M059J (cell line): ENCODE measurements around the gene IER5. TPM values are rescaled to one million over a fixed set of nuclear protein-coding genes. Genes with fewer than 3 reads are reported as not detected.

Source experiments
- DNase-seq: peaks from one replicate; pipeline ENCODE4 v3.0.0-alpha.2; 2012; ENCODE audit warnings: low read depth
- total RNA-seq: library from RNA; depleted of rRNA; stranded (reverse); fragments of >200 nt; shearing (Covaris generic); gene quantifications from 2 replicates; pipeline ENCODE4 v1.2.3, GENCODE V29; 2014

Gene IER5
- total RNA-seq, 1 experiment from 2014 or later: 28.0 TPM

- DNase-seq: no peak
Measured at GRCh38 chr1:181076852-181077251, 11.6 kb upstream of the IER5 start.

DNA sequence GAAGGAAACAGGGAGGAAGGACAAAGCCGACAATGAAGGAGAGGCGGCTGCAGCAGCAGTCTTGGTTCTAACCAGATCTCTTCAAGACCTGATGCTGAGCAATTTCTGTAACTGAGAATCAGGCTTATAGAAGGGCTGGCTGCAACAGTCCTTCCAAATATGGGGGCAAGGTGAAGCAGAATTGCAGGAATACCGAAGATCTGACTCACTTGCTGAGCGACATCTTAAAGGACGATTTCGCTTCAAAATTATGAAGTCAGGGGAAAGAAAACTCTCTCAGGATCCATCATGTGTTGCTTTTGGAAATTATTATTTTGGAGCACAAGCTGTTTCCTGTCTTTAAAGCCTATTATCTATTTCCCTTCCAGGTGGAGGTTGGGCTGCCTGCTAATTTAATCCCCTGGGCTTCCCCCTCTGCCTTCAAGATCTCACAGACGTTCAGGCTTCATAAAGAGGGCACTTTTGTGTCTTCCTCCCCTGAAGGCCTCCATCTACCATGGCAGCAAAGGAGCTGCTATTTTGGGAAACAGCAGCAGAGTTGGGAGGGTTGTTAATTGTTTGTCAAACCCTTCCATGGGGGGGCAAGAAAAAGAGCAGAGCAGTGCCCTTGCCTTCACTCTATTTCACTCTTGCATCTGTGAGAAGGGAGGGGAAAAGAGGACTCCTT, 10.8 kb upstream of the IER5 start:
- DNase-seq: peak; percentile 89

- DNase-seq: peak; percentile 52
Measured at GRCh38 chr1:181079382-181079781, 9.1 kb upstream of the IER5 start.

DNA sequence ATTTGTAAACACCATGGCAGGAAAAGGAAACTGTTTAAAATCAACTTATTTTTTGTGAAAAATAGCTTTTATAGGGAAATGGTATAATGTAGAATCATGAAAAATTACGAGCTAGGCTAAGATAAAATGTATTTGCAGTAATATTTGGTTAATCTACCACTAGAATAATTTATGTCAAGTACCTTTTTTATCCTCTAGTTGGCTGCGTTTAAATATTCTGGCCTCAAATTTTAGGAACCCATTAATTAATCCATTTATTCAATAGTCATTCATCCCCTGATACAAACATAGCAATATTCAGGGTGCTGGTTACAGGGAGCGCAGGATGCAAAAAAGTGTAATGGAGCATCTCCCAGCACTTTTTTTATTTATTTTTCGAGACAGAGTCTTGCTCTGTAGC, 8.6 kb upstream of the IER5 start:
- no peak for DNase-seq

DNA sequence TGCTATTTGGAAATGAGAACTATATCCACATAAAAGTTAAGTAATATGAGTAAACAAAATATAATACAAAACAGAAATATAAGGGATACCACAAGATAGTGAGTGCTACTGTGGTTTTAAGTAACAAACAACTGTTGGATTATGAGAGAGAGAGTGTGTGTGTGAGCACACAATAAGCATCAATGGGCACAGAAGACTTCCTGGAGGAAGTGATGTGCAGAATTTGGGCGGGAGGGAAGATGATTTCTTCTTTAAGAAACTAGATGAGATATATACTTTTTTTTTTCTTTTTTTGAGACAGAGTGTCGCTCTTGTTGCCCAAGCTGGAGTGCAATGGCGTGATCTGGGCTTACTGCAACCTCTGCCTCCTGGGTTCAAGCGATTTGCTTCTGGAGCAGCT, 7.9 kb upstream of the IER5 start:
- DNase-seq: no peak

GRCh38 chr1:181081395-181081794, 7.1 kb upstream of the IER5 start:
- DNase-seq: no peak

- peak; percentile 68 for DNase-seq
Measured at GRCh38 chr1:181083842-181084605, 4.5 kb upstream of the IER5 start.

- no peak for DNase-seq
Measured at GRCh38 chr1:181084606-181084969, 3.9 kb upstream of the IER5 start.

GRCh38 chr1:181086091-181086490, 2.4 kb upstream of the IER5 start:
- no peak for DNase-seq

- peak; percentile 86 for DNase-seq
Measured at GRCh38 chr1:181086926-181087325, 1.6 kb upstream of the IER5 start.

GRCh38 chr1:181087400-181087901, 1.0 kb upstream of the IER5 start:
- peak; percentile 68 for DNase-seq

DNA sequence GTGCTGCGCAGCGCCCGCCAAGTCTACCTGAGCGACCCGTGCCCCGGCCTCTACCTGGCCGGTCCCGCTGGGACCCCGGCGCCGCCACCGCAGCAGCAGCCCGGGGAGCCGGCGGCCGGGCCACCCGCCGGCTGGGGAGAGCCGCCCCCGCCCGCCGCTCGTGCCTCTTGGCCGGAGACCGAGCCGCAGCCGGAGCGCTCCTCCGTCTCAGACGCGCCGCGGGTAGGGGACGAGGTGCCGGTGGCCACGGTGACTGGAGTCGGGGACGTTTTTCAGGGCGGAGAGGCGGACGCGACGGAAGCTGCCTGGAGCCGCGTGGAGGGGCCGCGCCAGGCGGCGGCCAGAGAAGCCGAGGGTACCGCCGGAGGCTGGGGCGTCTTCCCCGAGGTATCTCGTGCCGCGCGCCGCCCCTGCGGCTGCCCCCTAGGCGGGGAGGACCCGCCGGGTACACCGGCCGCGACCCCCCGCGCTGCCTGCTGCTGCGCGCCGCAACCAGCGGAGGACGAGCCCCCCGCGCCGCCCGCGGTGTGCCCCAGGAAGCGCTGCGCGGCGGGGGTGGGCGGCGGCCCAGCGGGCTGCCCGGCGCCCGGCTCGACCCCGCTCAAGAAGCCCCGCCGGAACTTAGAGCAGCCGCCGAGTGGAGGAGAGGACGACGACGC, 646 bp downstream of the IER5 start:
- DNase-seq: no peak

- DNase-seq: peak; percentile 78
Measured at GRCh38 chr1:181089676-181090544, 1.4 kb downstream of the IER5 start.

DNA sequence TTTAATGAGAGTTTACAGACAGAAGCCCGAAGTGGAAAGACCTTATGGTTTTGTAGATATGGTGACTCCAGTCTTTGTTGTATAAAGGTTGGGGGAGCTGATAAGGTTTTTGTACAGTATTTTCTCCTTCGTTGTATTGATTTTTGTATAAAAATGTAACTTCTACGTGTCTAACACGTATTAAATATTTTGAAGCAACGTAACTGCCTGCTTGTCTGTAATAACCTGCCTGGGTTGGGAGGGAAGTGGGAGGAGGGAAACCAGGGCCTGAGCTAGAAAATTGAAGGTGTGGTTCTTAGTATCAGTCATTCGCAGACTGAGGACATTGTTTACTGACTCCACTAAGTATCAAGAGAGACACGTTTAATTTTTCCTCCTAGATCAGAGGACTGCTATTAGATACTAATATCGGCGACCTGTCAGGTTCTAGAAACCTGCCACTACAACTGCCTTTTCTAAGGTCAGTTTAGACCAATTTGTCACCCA, 2.2 kb downstream of the IER5 start:
- DNase-seq: peak; percentile 54

- no peak for DNase-seq
Measured at GRCh38 chr1:181091309-181092040, 3.0 kb downstream of the IER5 start.

DNA sequence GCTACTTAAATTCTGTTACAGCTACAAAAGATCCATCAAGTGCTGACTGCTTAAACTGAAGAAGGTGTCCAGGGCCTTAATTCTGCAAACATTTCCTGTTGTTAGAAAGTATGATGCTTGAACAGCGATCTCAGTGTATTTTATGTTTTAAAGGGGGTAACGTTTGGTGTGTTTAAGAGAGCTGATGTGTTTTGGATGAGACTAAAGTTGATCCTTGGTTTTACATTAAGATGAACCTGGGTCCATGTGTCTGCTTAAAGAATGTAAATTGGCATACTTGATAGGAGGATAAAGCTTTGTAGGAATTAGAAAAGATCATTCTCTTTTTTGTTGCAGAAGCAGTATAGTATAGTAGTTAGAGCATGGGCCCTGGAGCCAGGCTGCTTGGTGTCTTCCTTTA, 3.6 kb downstream of the IER5 start:
- no peak for DNase-seq

DNA sequence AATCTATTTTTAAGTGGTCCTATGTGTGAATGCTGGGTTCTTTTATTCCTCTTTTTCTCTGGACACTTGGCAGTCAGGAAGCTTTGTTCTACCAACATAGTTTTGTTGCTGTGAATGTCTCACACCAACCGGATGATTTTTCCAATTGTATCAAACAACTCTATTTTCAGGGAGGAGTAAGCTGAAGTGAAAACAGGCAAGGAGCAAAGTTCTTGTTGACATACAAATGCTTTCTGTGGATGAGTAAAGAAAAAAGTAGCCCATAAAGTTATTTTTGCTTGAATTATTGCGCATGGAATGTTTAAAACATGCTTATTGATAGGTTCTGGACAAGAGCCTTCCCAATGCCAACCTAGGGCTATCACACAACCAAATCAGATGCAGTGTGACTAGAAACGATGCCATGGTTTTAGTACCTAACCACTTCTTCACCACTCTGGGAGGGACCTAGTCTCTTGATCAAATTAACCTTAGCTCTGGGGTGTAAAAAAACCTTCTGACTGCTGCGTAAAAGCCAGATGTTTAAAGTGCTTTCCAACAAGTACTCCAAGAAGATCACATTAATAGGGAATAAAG, 4.5 kb downstream of the IER5 start:
- no peak for DNase-seq

GRCh38 chr1:181094416-181095212, 6.1 kb downstream of the IER5 start:
- DNase-seq: peak; percentile 77

DNA sequence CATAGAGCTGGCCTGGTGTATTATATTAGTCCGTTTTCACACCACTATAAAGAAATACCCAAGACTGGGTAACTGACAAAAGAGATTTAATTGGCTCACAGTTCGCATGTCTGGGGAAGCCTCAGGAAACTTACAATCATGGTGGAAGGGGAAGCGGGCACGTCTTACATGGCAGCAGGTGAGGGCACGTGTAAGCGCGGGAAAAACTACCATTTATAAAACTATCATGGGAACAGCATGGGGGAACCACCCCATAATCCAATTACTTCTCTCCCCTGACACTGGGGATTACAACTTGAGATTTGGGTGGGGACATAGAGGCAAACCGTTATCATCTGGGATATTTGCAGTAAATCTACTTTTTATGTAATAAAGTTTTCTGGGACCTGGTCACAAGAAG, 6.8 kb downstream of the IER5 start:
- DNase-seq: no peak

DNA sequence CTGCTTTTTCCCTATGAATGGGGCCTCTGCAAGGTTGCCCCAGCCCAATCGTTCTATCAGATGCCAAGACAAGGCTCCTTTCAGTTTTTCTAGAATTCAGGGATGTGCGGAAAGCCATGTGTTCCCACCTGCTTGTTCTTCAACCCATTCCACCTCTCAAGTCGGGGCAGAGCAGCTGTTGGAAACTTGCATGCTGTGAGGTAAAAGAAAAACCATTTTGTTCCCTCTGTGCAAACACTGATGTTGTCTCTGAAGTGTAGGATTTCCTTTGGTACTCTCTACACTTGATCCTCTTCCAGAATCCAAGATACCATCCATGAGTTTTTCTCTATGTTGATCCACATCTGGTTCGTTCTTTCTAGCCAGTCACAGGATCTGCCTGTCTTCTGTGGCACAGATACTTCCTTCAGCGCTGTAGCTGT, 7.3 kb downstream of the IER5 start:
- no peak for DNase-seq
